ENCODE measurements around the gene RPS6KB1. TPM values are rescaled to one million over a fixed set of nuclear protein-coding genes. Genes with fewer than 3 reads are reported as not detected.

RPS6KB1 gene
- total and polyA plus RNA-seq, 11 donors = 7.8 to 29.4 (median 22.7) TPM

DNA sequence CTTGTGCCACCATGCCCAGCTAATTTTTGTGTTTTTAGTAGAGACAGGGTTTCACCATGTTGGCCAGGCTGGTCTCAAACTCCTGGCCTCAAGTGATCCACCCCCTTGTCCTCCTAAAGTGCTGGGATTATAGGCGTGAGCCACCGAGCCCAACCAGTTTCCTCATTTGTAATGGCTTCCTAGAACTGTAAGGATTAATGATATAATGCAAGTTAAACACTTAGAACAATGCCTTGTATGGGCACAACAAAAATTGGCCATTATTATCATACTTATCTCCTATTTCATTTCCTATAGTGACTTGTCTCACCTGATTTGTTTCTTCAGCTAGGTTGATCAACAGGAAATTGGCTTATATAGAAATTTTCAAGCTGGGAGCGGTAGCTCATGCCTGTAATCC is 14.3 kb upstream of the RPS6KB1 start:
- Histone ChIP-seq H3K27me3 (no peaks in the 10 kb centered on the region), H3K36me3 (peaks cover 0 to 98% (median 83%) of the 10 kb centered on the region in 9 donors), H3K4me1 (no peaks in the 10 kb centered on the region), H3K9me3 (no peaks in the 10 kb centered on the region), H3K27ac (no peak overlapping the region), H3K4me3 (no peak overlapping the region)
- intact Hi-C loops (cut with DNase I) = no loop called here
- TF ChIP-seq, protein P1, sequence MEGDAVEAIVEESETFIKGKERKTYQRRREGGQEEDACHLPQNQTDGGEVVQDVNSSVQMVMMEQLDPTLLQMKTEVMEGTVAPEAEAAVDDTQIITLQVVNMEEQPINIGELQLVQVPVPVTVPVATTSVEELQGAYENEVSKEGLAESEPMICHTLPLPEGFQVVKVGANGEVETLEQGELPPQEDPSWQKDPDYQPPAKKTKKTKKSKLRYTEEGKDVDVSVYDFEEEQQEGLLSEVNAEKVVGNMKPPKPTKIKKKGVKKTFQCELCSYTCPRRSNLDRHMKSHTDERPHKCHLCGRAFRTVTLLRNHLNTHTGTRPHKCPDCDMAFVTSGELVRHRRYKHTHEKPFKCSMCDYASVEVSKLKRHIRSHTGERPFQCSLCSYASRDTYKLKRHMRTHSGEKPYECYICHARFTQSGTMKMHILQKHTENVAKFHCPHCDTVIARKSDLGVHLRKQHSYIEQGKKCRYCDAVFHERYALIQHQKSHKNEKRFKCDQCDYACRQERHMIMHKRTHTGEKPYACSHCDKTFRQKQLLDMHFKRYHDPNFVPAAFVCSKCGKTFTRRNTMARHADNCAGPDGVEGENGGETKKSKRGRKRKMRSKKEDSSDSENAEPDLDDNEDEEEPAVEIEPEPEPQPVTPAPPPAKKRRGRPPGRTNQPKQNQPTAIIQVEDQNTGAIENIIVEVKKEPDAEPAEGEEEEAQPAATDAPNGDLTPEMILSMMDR (IDR thresholded peaks at IDR 0.05) = no peak
- no peak for TF ChIP-seq POLR2A (IDR thresholded peaks at IDR 0.05)
- WGBS, 4 donors = 84 to 99% (median 89%) methylated on average over 3 of the region's 3 CpGs
- no peak for DNase-seq
- ATAC-seq = no peak

DNA sequence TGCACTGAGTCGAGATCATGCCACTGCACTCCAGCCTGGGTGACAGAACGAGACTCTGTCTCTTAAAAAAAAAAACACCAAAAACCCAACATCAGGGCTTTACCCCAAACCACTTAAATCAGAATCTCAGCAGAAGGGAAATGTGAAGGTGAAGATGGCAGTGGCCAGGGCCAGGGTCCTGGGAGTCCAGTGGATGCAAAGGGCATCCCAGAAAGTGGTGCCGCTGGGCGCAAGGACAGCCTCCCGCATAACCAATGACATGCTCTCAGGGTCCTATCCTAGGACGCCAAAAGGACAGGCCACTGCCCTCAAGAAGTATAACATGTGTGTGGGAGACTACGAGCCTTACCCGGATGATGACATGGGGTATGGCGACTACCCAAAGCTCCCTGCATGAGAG is 8.1 kb upstream of the RPS6KB1 start:
- Histone ChIP-seq H3K9me3 (no peaks in the 10 kb centered on the region), H3K27me3 (no peaks in the 10 kb centered on the region), H3K27ac (no peak overlapping the region), H3K4me1 (no peaks in the 10 kb centered on the region), H3K4me3 (no peak overlapping the region), H3K36me3 (peaks cover 0 to 95% (median 74%) of the 10 kb centered on the region in 9 donors)
- ATAC-seq (no peak), DNase-seq (no peak)
- TF ChIP-seq, protein P1 (IDR thresholded peaks at IDR 0.05) = no peak
- TF ChIP-seq POLR2A (IDR thresholded peaks at IDR 0.05) = no peak
- intact Hi-C loops (cut with DNase I) = no loop called here
- 92 to 98% (median 97%) methylated on average over 9 of the region's 9 CpGs for WGBS, 4 donors

DNA sequence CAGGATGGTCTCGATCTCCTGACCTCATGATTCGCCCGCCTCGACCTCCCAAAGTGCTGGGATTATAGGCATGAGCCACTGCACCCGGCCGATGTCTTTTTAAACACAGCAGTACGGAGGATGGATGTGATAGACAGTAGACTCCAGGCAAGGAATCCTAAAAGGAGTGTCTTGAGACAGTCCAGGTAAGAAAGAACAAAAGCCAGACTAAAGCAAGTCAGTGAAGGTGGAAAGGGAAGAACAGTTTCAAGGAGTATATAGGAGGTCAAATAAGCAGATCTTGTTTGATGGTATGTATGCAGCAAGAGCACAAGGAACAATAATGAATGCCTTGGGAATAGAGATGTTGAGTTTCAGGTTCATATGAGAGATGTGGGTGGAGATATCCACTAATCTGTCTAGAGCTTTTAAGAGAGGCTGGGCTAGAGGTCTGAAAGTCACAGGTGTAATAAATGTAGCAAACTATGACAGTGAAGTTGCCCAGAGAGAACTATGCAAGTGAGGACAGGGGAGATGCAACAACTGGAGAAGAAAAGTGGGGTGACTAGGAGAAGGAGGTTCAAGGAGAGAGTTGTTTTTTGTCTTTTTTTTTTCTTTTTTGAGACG is 4.7 kb upstream of the RPS6KB1 start:
- H3K4me1 ChIP-seq = peaks cover 0 to 18% (median 11%) of the 10 kb centered on the region in 12 donors
- intact Hi-C loops (cut with DNase I) = no loop called here
- peaks cover 0 to 70% (median 57%) of the 10 kb centered on the region in 9 donors for H3K36me3 ChIP-seq
- TF ChIP-seq, protein P1 (IDR thresholded peaks at IDR 0.05) = no peak
- no peak for TF ChIP-seq POLR2A (IDR thresholded peaks at IDR 0.05)
- no peaks in the 10 kb centered on the region for H3K27me3 ChIP-seq
- WGBS, 4 donors = 94 to 97% (median 97%) methylated on average over 8 of the region's 8 CpGs
- no peak overlapping the region for H3K27ac ChIP-seq
- DNase-seq (no peak), ATAC-seq (no peak)
- no peak overlapping the region for H3K4me3 ChIP-seq
- H3K9me3 ChIP-seq = no peaks in the 10 kb centered on the region

DNA sequence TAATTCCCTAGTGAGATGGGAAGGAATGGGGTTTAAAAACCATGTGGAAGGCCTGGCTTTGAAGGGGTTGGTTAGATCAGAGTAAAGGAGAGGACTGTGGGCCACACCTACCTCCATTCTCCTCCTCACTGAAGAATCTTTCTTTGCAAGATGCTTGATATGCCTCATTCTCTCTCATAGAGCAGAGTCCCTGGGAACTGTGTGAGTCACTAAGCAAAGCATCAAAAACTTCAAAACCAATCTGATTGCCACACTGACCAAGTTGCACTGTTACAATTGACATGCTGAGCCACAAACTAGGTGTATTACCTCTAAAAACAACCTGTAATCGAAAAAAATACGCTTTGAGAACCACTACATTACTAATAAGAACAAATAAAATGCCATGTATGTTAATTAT is 2.2 kb upstream of the RPS6KB1 start:
- intact Hi-C loops (cut with DNase I) = loop anchor here in 1 of 10 donors (10.0 kb wide), 1 partner anchor 74 kb away; the partner anchor contains the start of gene RNFT1

More for the DNA sequence above, 2.2 kb upstream of the RPS6KB1 start:
- H3K4me3 ChIP-seq = no peak overlapping the region
- TF ChIP-seq, protein P1 (IDR thresholded peaks at IDR 0.05) = no peak
- TF ChIP-seq POLR2A (IDR thresholded peaks at IDR 0.05) = no peak
- H3K4me1 ChIP-seq = peaks cover 0 to 30% (median 20%) of the 10 kb centered on the region in 12 donors
- H3K9me3 ChIP-seq = no peaks in the 10 kb centered on the region
- H3K27ac ChIP-seq = no peak overlapping the region
- peaks cover 0 to 46% (median 33%) of the 10 kb centered on the region in 9 donors for H3K36me3 ChIP-seq
- ATAC-seq (no peak), DNase-seq (no peak)
- 95 to 99% (median 97%) methylated on average over 2 of the region's 2 CpGs for WGBS, 4 donors
- no peaks in the 10 kb centered on the region for H3K27me3 ChIP-seq
